ENCODE results near the gene UQCRHL. TPM values are rescaled to one million over a fixed set of nuclear protein-coding genes. Genes with fewer than 3 reads are reported as not detected.

The UQCRHL gene
- total and polyA plus RNA-seq, 2 donors (not counting 1 experiment from before 2014, with no cell fraction given) = 0.98 to 1.8 TPM

- no peaks in the 10 kb centered on the region for H4K20me1 ChIP-seq (ENCODE audit: control insufficient read depth, insufficient read depth, low read length, poor library complexity, severe bottlenecking)
- DNase-seq (no peak), ATAC-seq (ENCODE audit: low read depth) (no peak)
- Mint-ChIP-seq H3K9me3 (ENCODE audit: insufficient read depth) (no peaks in the 10 kb centered on the region), H3K4me1 (no peaks in the 10 kb centered on the region), H3K4me3 (no peak overlapping the region), H3K27ac (no peak overlapping the region), H3K27me3 (peaks cover 10% of the 10 kb centered on the region)
- ChIA-PET POLR2A (interaction anchor here (0.6 kb wide), 1 partner anchor 23 kb away, joined by 3 read pairs; no protein-coding TSS in a partner anchor), CTCF (interaction anchor here (1.4 kb wide), 1 partner anchor 8 kb away, joined by 4 read pairs; no protein-coding TSS in a partner anchor)
- no peaks in the 10 kb centered on the region for H3K4me1 ChIP-seq (ENCODE audit: control insufficient read depth in 2 of 2, insufficient read depth in 2 of 2, low read length in 2 of 2)
- peaks cover 0 to 2% (median 0%) of the 10 kb centered on the region in 4 experiments for H3K27me3 ChIP-seq (replicated peaks in 1 of 4; ENCODE audit: control extremely low read depth in 1 of 4, control insufficient read depth in 3 of 4, insufficient read depth in 4 of 4, low read length in 3 of 4)
- no peaks in the 10 kb centered on the region for H3K36me3 ChIP-seq (replicated peaks in 1 of 2; ENCODE audit: control extremely low read depth in 1 of 2, control insufficient read depth in 1 of 2, extremely low read depth in 1 of 2, insufficient read depth in 2 of 2, low read length in 1 of 2)
- 84% methylated on average over 18 of the region's 22 CpGs for WGBS (ENCODE audit: insufficient coverage)
- H3K27ac ChIP-seq (ENCODE audit: low read length in 2 of 2) = no peak overlapping the region
- no peaks in the 10 kb centered on the region for H3K9me3 ChIP-seq (ENCODE audit: control extremely low read depth in 1 of 3, control insufficient read depth in 2 of 3, insufficient read depth in 1 of 3, low read length in 2 of 3)
- intact Hi-C loops (cut with micrococcal nuclease) = loop anchor here (5.0 kb wide), 2 partner anchors 192 to 207 kb away; no protein-coding TSS in a partner anchor
- H3K79me2 ChIP-seq (ENCODE audit: control insufficient read depth, insufficient read depth, low read length) = no peaks in the 10 kb centered on the region
- TF ChIP-seq CTCF (IDR thresholded peaks at IDR 0.05) (no peak), EZH2 (IDR thresholded peaks at IDR 0.05; ENCODE audit: borderline replicate concordance, insufficient read depth, low read depth, low read length, poor library complexity, severe bottlenecking) (no peak)
- H3K4me3 ChIP-seq (ENCODE audit: control extremely low read depth in 1 of 5, extremely low read depth in 1 of 5, insufficient read depth in 1 of 5, low read depth in 2 of 5, low read length in 4 of 5) = no peak overlapping the region
- no peak overlapping the region for H3K4me2 ChIP-seq (replicated peaks; ENCODE audit: low read depth, low read length, poor library complexity, severe bottlenecking)
- H3K9ac ChIP-seq (ENCODE audit: low read length) = no peak overlapping the region
- H2AFZ ChIP-seq (ENCODE audit: insufficient read depth, low read depth, low read length, poor library complexity, severe bottlenecking) = no peak overlapping the region
Measured at GRCh38 chr1:15799928-15800835, 7.3 kb downstream of the UQCRHL start.
